DMS53 (cell line): ENCODE data around the gene RPGRIP1L.

Experiments used
- DNase-seq: peaks from one replicate; lab custom pipeline; 2025; lab: John Stamatoyannopoulos, UW

The RPGRIP1L gene

DNA sequence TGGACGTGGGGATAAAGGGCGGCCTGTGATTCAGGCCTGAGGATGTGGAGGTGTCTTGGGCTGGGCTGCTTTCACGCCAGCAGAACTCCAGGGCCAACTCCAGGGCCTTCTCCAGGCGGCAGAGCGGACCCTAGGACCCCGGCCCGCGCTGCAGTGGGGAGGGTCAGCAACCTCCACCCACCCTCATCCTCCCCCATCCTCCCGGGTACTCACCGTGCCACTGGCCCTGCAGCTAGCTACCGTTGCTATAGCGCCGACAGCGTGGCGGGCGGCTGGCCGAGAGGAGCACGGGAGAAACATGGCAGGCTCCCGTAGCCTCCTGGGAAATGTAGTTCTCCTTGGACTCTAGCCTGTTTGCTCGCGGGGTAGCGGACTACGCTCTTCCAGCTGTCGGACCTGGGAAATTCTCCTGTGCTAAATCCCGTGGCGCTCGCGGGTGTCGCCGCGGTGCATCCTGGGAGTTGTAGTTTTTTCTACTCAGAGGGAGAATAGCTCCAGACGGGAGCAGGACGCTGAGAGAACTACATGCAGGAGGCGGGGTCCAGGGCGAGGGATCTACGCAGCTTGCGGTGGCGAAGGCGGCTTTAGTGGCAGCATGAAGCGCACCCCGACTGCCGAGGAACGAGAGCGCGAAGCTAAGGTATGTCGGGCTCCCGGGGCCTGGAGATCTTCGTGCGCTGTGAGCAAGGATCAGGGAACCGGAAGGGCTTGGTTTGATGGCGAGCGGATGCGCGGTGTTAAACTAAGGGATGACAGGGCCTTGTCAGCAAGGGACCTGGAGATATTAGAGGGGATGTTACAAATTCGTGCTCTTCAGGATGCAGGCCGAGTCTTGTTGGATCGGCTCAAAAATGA, at the start of gene RPGRIP1L, which contains the start of gene FTO:
Gene RPGRIP1L, minus strand, starts transcription at position 270 of the 855 bp plus-strand sequence. CDS start 3,136 bp downstream, outside the sequence.
Gene FTO, plus strand, starts transcription at position 567 of the 855 bp plus-strand sequence.
- peak; percentile 99 for DNase-seq

DNA sequence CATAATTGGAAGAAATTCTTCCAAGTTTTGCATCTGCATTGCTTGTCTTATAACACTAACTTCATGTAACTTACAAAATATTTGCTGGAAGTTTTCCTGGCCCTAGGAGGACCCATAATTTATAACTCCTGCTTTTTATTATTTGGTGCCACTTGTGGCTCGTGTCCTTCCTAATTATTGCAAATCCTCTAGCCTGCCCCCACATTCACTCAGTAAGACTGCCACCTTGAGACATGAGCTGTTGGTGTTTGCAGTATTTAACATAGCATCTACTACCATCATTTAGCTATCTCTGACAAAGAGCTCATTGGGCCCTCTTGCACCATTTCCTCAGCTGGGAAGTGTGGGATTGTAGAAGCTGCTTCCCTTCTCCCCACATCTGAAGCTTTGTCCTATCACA, 49.8 kb upstream of the RPGRIP1L start:
- no peak for DNase-seq

DNA sequence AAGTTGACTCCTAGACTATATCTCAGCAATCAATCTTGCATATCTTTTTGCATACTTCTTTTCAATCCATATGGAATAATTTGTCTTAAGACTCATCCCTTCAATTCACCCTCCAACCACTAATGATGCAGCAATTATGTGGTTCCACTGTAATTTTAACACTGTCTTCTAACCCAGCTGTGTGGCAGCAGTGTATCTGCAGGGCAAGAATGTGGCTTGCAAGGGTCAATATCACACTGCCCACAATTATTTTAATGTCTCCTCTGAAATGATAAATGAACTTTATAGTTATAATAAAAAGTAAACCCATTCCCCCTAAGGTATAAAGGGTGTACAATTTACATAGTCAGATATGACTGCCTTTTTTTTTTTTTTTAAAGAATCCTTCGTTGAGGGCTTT, 48.9 kb upstream of the RPGRIP1L start:
- DNase-seq, result no peak

DNA sequence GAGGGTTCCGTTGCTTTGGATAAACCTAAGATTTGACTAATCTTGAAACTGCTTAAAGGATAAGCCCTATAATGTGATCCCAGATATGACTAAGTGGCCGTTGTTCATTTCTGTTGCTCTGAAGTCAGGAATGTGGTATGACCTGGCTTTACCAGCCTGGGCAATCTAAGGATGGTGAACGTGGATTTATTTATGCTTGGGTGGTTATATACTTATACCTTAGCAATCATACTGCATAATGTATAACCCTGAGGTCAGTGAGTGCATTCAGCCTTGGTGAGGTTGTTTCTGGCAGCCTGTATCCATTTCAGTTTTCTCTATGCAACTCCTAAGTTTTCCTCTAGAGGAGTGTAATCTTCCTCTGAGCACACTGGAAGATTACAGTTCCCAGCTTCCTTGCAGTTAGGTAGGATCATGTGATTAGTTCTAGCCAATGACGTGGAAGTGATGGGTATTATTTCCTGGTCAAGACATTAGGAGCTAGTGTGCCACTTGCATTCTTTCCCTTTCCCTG, 42.2 kb upstream of the RPGRIP1L start:
- DNase-seq, result peak; percentile 13

DNA sequence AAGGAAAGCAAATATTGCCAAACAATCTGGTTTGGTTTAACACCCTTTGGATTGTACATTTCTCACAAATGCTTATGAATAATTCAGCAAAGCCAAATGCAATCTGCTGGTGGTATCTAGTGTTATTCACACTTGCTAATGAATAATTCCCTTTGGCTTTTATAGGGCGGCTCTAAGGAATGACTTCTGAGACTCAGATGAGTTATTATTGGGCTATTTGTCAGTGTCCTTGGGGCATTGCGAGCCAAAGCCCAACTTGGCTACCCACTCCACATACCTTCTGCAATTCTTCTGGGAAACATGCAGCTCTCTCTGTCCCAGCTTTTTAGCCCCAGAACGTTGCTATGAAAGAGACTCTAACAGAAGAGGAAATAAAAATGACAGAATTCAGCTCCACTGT, 41.4 kb upstream of the RPGRIP1L start:
- DNase-seq, result no peak

DNA sequence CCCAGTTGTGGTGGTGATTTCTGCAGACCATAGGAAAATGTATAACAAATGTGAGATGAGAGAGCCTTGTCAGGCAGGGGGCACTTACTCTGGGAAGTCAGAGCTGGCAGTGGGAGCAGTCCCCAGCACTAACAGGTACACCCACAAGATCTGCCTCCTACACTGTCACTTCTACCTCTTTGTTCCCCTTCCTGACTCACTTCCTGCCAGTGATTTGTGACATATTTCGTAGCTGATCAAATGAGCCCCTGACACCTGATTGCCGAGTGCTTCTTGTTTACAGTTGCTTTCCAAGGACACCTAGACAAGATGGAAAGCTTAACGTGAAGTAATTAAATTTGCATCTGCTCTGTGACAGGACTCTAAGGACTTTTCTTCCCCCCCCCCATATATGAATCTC, 40.8 kb upstream of the RPGRIP1L start:
- peak; percentile 80 for DNase-seq

DNA sequence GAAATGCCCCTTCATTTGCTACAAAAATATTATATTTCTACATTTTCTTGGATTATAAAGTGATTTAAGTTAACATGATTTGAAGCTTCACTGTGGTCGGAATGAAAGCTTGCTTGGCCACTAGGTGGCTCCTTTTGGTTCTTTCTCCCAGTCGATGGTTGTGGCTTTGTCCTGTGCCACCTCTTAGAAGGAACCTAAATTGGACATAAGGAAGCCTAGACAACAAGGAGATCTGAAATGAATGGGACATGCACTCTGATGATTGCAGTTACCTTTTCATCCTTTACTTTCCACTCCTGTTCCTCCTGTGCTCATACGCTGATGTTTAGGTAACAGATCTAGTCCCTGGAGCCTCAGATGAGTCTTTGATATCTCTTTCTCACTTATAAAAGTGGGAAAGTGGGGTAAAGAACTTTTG, 39.5 kb upstream of the RPGRIP1L start:
- peak; percentile 62 for DNase-seq

DNA sequence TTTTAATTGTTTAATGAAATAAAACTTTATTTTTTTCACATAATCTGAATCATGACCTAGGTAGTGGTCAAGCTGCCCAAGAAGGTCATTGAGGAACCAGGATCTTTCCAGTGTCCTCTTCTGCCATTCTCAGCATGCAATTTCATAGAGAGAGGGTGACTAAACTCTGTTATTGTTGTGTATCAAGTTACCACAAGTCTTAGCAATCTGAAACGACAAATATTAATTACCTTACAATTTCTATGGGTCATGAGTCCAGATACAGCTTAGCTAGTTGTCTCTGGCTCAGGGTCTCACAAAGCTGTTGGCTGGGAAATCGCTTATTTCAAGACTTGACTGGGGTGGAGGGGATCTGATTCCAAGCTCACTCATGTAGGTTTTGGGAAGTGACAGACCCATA, 37.9 kb upstream of the RPGRIP1L start:
- no peak for DNase-seq

DNA sequence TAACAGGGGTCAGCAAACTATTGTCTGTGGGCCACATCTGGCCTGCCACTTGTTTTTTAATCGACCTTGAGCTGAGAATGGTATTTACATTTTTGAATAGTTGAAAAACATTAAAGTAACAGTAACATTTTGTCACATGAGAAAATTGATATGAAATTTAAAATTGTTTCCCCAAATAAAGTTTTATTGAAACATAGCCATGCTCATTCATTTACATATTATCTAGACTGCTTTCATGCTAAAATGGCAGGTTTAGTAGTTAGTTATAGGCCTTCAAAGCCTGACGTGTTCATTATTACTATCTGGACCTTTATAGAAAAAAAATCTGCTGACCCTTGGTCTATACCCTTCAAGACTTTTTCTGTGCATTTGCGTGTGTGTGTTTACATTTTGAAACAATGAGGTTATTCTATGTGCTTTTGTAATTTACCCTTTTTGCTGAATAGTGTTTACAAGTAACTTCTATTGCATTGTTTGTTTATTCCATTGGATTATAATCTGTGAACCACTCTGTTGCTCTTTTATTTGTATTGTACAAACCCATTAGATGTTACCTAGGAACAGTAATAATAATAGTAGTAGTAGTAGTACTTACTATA, 37.4 kb upstream of the RPGRIP1L start:
- DNase-seq, result no peak

DNA sequence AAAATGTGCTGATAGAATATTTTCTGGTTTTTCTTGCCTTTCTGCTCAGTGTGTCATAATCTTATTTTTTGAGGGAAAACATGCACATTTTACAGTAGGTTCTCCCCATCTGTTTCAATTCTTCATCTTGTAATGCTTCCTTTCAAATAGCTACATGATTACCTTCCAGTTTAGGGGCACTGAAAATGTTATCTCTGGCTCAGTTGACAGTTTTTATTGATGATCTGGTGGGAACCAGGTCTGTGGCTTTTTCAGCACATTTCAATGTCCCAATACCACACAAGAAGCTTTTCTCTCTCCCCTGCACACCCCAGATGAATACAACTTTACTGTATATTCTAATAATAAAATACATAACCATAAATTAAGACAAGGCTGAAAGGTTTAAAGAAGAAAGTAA, 36.8 kb upstream of the RPGRIP1L start:
- no peak for DNase-seq

DNA sequence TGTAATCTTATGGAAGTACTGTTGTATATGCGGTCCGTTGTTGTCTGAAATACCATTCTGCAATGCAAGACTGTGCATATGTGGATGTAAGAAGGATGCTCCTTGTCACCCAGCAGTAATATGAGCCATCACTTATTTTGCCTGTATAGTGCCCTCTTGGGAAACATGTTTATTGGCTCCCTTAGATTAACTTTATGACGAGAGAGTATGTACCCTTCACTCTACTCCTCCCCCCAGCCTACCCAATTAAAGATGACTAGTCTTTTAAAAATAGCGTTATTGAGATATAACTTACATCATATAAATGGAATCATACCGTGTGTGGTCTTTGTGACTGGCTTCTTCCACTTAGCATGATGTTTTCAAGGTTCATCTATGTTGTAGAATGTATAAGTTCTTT, 33.9 kb upstream of the RPGRIP1L start:
- DNase-seq, result no peak

DNA sequence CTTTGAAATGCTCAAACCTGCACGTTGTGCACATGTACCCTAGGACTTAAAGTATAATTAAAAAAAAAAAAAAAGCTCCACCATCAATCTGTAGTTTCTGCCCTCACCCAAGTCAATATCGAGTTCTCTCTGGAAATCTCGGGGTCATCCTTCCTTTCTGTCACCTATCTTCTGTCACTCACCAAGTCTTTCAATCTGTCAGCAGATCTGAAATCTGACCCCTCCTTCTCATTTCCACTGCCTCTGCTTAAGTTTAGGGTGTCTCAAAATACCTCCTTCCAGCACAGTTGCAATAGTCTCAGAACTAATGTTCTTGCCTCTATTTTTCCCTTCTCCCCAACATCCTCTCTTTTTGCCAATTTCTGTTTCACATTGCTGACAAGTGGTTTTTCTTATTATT, 32.6 kb upstream of the RPGRIP1L start:
- no peak for DNase-seq

DNA sequence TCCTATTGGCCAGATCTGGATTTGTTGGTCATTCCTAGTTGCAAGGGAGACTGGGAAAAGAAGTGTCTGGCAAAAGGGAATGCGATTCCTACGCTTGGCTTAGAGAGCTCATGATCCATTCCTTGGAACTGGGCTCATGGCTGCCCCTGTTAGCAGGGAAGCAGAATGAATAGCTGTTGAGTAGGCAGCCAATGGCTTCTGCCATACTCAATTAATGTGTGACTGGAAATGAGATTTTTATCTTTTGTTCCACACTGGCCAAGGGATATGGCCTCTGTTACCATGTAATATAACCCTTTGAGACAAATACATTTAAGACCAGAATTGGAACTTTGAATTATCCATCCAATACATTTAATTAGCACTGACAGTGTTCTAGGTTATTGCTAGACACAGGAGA, 31.2 kb upstream of the RPGRIP1L start:
- DNase-seq, result no peak

DNA sequence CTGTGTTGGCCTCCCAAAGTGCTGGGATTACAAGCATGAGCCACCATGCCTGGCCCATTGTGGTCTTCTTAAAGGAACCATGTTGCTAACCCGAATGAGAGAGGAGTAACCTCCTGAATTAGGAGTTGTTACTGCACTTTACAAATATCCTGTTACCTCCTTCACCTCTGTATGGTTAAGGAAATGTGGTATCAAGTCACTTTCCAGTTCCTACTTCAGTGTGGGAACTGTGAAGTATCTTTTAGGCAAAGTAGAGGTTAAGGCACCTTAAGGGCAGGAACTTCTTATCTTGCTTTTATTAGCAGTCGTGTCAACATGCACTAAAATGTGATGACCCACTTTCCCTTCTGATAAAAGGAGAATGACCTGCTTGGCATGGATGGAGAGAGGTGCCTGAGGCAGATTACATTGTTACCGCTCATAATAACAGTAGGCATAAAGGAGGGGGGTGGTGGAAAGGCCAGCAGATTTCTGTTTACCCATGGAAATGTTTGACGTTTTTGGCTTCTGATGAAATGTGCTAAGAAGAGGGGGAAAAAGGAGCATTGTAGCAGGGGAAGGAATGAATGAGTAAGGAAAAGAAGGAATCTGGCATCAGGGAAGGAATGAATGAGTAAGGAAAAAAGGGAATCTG, 28.8 kb upstream of the RPGRIP1L start:
- no peak for DNase-seq

DNA sequence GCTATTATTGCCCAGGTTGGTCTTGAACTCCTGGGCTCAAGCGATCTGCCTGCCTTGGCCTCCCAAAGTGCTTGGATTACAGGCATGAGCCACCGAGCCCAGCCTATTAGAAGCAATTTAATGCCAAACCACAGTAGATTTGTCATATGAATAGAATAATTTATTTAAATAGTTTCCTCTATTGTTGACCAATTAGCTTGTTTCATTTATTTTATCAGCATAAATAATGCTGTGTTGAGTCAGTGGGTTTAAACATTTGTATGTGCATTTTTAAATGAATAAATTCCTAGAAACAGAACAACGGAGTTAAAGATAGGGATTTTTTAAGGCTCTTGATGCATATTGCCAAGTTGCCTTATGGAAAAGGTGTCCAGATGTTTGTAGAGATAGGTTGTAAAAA, 27.0 kb upstream of the RPGRIP1L start:
- no peak for DNase-seq

DNA sequence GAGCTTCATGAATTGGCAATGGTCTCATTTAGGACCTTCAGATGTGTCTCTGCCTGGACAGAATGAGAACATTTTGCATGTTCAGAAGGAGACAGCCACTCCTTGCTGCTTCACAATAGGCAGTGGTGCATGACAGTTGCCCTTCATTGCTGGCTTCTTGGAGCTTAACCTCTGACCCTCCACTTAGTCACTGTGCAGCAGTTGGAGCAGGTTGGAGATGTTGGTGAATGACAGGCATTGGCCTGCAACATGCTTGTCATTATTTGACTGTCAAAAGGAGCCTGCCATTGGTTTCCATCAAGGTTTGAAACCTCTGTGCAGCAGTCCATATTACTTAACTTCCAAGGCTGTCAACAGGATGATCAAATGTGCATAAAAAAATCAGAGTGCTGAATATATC, 23.0 kb upstream of the RPGRIP1L start:
- peak; percentile 51 for DNase-seq

DNA sequence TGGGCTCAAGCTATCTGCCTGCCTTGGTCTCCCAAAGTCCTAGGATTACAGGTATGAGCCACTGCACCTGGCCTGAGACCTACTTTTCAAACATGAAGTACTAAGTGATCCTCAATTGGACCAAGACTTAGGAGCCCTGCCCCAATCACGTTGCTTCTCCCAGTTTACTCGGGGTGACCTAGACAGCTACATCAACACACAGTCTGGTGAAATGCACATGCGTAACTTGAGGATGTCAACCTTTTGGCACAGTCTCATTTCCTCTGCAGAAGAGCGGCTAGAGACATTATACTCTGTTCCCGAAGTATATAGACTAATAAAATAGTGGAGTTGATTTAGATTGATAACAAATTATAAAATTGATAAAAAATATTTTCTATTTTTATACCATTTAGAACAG, 17.4 kb upstream of the RPGRIP1L start:
- no peak for DNase-seq

DNA sequence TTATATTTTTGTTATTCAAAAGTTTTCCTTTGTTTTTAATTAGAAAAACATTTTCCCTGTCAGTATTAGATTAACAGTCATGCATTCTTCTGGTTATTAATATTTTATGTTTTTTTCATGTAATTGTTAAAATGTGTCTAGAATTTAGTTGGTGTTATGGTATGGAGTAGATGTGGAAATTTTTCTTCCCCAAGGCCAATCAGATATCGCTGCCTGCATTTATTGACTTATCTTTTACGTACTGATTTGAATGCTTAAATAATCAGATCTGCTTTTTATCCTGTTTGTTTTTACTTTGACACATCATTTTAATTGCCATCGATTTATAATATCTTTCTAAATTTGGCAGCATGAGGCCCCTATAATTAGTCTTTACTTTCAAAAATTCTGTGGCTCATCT, 13.9 kb upstream of the RPGRIP1L start:
- DNase-seq, result no peak

DNA sequence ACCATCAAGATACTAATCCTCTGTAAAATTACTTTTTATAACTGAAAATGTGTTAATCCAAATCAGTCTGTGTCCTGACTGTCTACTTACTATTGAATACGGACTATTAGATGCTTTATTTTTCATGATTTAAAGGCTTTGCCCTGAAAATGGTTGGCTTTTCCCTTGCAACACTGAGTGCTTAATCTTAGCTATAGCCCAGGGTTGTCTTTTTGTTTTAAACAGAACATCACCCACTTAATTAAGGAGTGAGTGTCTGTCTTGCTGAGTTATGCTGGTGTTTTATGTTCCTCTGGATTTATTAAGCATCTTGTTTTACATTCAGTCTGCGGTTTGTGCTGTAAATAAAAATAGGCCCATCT, 11.3 kb upstream of the RPGRIP1L start:
- no peak for DNase-seq

DNA sequence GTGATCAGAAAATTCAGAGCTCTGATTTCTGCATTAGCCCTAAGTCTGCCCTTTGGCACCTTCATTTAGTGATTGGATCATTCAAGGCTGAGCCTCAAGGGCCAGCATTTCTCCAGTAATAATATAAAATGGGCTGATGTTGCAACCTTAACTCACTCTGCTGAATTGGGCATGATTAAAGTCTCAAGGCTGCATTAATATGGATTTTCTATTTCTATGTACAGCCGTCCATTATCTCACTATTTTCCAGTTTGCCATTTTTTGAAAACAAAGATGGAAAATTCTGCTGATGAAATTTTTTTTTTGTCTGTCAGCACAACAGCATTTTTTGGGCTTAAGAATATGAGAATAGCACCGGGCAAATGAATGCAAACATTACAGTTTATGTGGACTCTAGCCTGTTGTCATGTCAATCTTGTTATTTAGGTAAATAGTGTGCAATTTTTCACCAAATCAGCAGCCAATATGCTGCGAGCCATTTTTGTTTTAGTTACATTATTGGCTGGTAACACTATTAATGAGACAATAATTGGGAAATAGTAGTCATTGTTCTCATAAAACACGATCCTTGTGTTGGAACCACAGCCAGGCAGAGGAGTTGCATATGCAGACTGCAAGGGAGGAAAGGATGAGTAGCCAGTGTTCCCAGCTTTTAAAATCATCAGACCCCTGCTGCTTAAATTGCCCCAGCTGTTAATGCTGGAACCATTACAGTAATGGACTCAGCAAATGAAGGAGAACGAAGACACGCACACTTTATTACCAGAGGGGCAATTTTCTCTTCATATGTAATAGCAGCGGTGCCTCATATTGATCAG, 10.8 kb upstream of the RPGRIP1L start:
- no peak for DNase-seq

DNA sequence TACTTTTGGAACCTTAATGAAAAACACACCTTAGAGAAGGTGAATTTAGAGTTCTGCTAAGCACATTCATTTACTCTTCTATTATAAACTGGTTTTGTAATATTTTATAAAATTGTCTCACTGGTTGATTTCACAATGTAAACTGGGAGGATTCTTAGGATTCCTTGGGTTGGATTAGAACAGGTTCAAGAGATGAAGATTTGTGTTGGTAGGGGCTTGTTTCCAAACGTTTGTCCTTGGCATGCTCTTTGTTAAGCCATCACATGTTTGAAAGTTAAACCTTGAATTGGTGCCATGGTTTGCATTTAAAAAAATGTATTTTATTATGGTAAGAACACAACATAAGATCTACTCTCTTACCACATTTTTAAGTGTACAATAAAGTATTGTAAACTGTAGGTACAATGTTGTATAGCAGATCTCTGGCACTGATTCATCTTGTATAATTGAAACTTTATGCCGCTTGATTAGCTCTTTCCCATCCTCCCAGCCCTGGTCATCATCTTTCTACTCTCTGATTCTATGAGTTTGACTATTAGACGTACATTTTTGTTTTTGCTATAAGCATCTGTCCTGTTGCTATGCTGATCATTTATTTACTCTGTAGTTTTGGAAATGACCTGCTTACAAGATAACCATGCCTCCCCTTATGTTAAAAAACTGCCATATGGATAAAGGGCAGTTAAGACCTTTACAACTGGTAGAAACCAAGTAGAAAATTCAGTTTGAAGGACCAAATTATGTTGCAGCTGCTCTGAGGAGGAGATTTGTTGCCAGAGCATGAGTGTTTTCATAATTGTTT, 9.9 kb upstream of the RPGRIP1L start:
- no peak for DNase-seq
